Fibroblast of villous mesenchyme (primary cell): Measurements from ENCODE around the gene SLX4IP. TPM values are rescaled to one million over a fixed set of nuclear protein-coding genes. Genes with fewer than 3 reads are reported as not detected.

Experiments
- DNase-seq: peaks from one replicate; pipeline ENCODE4 v3.0.0-alpha.2; 2010; ENCODE audit warnings: low read depth
- H3K4me3 ChIP-seq: 2 replicates; pipeline ENCODE4 v1.5.1; 2011; ENCODE audit warnings: low read depth, mild to moderate bottlenecking, low read length
- total RNA-seq: library from RNA; depleted of rRNA; stranded (reverse); fragments of >200 nt; gene quantifications from 2 replicates; pipeline ENCODE4 v1.2.3, GENCODE V29; 2012
- TF ChIP-seq, protein P1 (sequence below): IDR thresholded peaks from 2 replicates; pipeline ENCODE4 v1.5.1; 2012; ENCODE audit warnings: low read depth, mild to moderate bottlenecking, low read length; ENCODE audit not compliant: insufficient read depth

Gene SLX4IP
- total RNA-seq, 1 donor: 5.6 TPM

DNA sequence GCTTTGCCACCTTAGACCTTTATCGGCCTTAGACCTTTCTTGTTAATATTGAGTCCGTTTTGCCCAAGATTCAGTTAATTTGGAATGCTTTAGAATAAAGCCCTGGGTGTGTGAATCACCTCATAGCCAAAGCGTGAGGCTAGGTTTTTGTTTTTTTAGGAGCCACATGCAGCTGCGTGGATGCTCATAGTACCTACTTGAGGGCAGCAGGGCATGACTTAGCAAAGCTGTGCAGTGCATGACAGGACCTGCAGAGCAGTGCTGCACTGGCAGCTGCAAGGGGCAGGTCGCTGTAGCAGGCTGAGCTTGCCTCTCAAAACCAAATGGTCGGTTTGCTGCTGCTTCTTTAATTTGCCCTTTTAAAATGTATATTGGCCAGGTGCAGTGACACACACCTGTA is 122.6 kb downstream of the SLX4IP start:
- DNase-seq: no peak
- no peak overlapping the region for H3K4me3 ChIP-seq
- TF ChIP-seq, protein P1, sequence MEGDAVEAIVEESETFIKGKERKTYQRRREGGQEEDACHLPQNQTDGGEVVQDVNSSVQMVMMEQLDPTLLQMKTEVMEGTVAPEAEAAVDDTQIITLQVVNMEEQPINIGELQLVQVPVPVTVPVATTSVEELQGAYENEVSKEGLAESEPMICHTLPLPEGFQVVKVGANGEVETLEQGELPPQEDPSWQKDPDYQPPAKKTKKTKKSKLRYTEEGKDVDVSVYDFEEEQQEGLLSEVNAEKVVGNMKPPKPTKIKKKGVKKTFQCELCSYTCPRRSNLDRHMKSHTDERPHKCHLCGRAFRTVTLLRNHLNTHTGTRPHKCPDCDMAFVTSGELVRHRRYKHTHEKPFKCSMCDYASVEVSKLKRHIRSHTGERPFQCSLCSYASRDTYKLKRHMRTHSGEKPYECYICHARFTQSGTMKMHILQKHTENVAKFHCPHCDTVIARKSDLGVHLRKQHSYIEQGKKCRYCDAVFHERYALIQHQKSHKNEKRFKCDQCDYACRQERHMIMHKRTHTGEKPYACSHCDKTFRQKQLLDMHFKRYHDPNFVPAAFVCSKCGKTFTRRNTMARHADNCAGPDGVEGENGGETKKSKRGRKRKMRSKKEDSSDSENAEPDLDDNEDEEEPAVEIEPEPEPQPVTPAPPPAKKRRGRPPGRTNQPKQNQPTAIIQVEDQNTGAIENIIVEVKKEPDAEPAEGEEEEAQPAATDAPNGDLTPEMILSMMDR: no peak

- H3K4me3 ChIP-seq: no peak overlapping the region
- peak; percentile 82 for DNase-seq
- TF ChIP-seq, protein P1: peak; percentile 20
These were observed 123.6 kb downstream of the SLX4IP start for GRCh38 chr20:10558635-10559187.

DNA sequence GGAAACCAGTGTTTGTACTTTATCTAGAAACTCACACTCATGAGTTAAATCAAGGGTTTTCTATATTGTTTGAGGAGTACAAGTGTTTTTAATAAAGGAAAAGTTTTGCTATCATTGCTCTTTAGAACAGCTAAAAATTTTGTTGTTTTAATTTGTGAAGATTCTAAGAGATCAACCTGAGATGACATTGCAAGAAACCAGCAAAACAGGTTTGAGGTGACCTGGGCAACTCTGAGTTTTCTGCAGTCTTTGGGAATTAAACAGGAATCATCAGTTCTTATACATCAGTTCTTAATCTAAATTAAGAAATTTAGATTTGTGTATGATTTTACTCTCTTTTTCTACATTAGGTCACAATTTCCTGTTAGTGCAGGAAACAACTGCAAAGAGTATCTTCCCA is 124.2 kb downstream of the SLX4IP start:
- H3K4me3 ChIP-seq: no peak overlapping the region
- TF ChIP-seq, protein P1: no peak
- DNase-seq: no peak

GRCh38 chr20:10560686-10561085 is 125.6 kb downstream of the SLX4IP start:
- TF ChIP-seq, protein P1: no peak
- no peak overlapping the region for H3K4me3 ChIP-seq
- no peak for DNase-seq

- TF ChIP-seq, protein P1: no peak
- DNase-seq: no peak
- H3K4me3 ChIP-seq: no peak overlapping the region
These were observed 126.2 kb downstream of the SLX4IP start for GRCh38 chr20:10561302-10561701.

DNA sequence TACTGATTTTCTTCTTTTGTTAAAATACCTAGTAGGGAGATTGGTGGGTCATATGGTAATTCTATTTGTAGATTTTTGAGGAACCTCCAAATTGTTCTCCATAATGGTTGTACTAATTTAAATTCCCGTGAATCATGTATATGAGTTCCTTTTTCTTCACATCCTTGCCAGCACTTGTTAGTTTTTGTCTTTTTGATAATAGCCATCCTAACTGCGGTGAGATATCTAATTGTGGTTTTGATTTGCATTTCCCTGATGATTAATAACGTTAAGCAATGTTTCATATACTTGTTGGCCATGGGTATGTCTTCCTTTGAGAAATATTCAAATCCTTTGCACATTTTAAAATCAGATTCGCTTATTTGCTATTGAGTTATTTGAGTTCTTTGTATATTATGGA is 127.8 kb downstream of the SLX4IP start:
- no peak overlapping the region for H3K4me3 ChIP-seq
- TF ChIP-seq, protein P1: no peak
- no peak for DNase-seq

DNA sequence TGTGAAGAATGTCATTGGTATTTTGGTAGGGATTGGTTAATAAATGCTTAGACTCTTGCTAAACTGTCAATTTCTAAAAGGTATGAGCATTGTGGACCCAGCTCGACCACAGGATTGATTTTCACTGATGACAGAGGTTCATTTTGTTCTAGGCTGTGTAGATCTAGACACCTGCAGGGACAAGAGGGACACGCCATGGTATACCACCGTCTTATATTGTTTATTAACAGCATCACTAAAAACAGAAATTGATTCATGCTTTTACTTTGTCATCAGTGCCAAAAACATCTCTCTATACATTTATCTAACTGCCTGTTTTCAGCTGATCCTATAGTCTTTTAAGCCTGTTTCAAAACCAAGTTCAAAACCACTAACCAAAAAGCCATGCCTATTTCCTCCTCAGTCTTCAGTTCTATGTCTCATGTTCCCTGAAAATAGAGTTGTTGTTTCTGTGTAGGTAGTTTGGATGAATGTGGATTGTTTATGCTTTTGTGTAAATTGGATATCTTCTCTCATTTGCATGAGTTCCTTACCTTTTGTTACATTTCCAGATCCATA is 128.9 kb downstream of the SLX4IP start:
- TF ChIP-seq, protein P1: no peak
- no peak overlapping the region for H3K4me3 ChIP-seq
- no peak for DNase-seq
